Measurements from ENCODE around the gene ENPP4. TPM values are rescaled to one million over a fixed set of nuclear protein-coding genes. Genes with fewer than 3 reads are reported as not detected.
"Not testable (repeated sequence)": the region's sequence is repeated elsewhere in the genome, so short reads cannot be mapped to it uniquely, and the experiment has no call there.

ENPP4 gene, protein sequence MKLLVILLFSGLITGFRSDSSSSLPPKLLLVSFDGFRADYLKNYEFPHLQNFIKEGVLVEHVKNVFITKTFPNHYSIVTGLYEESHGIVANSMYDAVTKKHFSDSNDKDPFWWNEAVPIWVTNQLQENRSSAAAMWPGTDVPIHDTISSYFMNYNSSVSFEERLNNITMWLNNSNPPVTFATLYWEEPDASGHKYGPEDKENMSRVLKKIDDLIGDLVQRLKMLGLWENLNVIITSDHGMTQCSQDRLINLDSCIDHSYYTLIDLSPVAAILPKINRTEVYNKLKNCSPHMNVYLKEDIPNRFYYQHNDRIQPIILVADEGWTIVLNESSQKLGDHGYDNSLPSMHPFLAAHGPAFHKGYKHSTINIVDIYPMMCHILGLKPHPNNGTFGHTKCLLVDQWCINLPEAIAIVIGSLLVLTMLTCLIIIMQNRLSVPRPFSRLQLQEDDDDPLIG
- total RNA-seq: 3.3 and 3.6 TPM in 2 replicates
- long read RNA-seq, full-length matches to known transcripts: 3 of 5 reads
- long read RNA-seq, partial matches to known transcripts: 0 of 5 reads
- long read RNA-seq, other reads (novel, unspliced or antisense): 2 of 5 reads

DNA sequence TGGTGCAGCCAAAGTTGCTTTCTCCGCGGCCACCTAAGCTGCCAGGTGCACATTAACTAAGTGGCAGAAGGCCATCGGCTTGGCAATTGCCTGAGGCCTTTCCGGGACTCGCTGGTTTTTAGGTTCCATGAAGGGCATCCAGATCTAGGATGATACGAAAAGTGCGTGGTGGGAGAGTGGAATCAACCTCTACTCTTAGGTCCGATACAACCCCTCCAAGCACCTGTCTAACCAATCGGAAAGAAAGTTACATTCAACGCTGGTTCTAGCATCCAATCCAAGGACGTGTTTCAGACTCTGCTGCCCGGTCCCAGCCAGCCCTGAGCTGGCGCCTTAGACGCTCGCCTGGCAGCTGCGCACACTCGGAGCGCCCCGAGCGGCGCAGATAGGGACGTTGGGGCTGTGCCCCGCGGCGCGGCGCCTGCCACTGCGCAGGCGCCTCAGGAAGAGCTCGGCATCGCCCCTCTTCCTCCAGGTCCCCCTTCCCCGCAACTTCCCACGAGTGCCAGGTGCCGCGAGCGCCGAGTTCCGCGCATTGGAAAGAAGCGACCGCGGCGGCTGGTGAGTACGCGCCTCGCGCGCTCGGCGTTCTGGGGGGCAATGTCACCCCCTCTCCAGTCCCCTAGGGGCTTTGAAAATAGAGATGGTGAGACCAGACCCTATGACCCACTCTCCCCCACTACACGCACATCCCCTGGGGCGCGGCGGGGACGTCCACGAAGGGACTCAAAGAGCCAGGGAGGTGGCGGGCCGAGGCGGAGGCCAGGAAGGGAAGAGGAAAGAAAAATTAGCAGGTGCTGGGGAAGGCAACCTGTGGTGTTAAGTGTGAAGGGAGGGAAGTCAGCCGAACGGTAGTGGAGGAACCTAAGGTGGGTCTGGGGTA is at the start of gene ENPP4:
Gene ENPP4 (plus strand): TSS at position 361 of the 883 bp plus-strand sequence. CDS start 9,595 bp downstream, outside the sequence.
- peaks cover 10% of the 10 kb centered on the region for H3K4me1 Mint-ChIP-seq
- peaks cover 38% of the 10 kb centered on the region for H3K27me3 Mint-ChIP-seq (ENCODE audit: low read depth)
- peak; percentile 90 for DNase-seq (ENCODE audit: low read depth, low spot score)
- TF ChIP-seq, protein P1, sequence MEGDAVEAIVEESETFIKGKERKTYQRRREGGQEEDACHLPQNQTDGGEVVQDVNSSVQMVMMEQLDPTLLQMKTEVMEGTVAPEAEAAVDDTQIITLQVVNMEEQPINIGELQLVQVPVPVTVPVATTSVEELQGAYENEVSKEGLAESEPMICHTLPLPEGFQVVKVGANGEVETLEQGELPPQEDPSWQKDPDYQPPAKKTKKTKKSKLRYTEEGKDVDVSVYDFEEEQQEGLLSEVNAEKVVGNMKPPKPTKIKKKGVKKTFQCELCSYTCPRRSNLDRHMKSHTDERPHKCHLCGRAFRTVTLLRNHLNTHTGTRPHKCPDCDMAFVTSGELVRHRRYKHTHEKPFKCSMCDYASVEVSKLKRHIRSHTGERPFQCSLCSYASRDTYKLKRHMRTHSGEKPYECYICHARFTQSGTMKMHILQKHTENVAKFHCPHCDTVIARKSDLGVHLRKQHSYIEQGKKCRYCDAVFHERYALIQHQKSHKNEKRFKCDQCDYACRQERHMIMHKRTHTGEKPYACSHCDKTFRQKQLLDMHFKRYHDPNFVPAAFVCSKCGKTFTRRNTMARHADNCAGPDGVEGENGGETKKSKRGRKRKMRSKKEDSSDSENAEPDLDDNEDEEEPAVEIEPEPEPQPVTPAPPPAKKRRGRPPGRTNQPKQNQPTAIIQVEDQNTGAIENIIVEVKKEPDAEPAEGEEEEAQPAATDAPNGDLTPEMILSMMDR (conservative IDR thresholded peaks at IDR 0.05): peak; percentile 16
- H3K27ac Mint-ChIP-seq (ENCODE audit: unreplicated experiment): no peak within 1 kb of the TSS
- peaks cover 3% of the 10 kb centered on the region for H3K9me3 Mint-ChIP-seq
- H3K4me3 Mint-ChIP-seq: peak within 1 kb of the TSS; percentile 90
- H3K36me3 Mint-ChIP-seq (ENCODE audit: low read depth): no peaks in the 10 kb centered on the region

DNA sequence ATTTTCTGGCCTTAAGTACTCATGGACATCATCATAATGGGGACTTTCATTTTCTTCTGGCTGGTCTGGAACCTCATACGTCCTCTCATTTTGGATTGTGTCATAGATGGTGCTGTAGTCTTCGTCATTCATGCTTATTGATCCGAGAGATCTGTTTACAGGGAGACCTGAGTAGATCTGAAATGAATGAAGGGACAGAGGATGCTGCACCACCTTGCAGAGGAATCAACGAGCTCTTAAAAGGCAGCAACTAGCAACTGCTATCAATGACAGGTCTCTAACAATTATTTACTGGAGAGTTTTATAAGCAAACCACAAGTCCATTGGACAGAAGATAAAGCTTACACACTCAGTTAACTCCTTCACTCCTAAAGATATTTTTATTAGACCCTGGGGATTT is 49.7 kb upstream of the ENPP4 start:
- no peaks in the 10 kb centered on the region for H3K9me3 Mint-ChIP-seq
- no peak overlapping the region for H3K27ac Mint-ChIP-seq (ENCODE audit: unreplicated experiment)
- no peak for DNase-seq (ENCODE audit: low read depth, low spot score)
- TF ChIP-seq, protein P1 (conservative IDR thresholded peaks at IDR 0.05): no peak
- no peak overlapping the region for H3K4me3 Mint-ChIP-seq
- no peaks in the 10 kb centered on the region for H3K36me3 Mint-ChIP-seq (ENCODE audit: low read depth)
- H3K27me3 Mint-ChIP-seq (ENCODE audit: low read depth): no peaks in the 10 kb centered on the region
- H3K4me1 Mint-ChIP-seq: no peaks in the 10 kb centered on the region

DNA sequence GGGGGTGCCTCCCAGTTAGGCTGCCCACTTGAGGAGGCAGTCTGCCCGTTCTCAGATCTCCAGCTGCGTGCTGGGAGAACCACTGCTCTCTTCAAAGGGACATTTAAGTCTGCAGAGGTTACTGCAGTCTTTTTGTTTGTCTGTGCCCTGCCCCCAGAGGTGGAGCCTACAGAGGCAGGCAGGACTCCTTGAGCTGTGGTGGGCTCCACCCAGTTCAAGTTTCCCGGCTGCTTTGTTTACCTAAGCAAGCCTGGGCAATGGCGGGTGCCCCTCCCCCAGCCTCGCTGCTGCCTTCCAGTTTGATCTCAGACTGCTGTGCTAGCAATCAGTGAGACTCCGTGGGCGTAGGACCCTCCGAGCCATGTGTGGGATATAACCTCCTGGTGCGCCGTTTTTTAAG is 44.1 kb upstream of the ENPP4 start:
- H3K4me1 Mint-ChIP-seq; H3K27ac Mint-ChIP-seq (ENCODE audit: unreplicated experiment): not testable (repeated sequence)

DNA sequence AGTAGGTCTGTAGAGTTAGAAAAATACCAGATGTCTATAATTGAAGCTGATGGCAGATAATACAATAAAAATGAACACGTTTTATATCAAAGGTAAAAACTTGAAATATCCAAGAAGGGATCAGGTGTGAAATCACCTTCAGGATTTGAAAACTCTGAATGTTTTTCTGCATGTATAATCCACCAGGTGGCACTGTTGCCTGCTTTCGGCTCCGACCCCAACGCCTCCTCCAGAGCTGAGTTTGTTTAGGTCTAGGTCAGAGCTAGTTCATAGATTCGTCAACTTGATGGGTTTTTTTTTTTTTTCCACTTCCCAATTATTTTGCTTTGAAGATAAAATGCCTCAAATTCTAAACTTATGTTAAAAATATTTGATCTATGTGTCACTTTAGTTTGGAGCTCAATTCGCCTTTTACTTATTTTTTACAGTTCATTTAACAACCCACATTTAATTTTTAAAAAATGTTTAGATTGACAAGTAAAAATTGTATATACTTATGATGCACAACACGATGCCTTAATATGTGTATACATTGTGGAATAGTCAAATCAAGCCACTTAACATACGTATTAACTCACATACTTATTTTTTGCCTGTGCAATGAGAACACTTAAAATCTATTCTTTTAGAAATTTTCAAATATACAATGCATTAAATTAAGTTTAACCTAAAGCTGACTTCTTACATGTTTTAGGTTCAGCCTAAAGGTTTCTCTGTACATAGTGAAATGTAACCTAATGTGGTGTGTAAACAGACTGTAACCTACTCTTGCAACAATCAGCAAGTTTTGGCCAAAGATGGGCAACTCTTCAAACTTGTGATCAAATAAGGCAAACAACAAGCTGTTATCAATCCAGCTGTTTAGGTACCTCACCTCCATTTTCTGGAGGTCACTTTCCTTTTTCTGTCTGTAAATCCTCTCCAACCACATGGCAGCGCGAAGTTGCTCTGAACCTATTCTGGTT is 39.4 kb upstream of the ENPP4 start:
- Mint-ChIP-seq H3K36me3 (ENCODE audit: low read depth) (peaks cover 2% of the 10 kb centered on the region), H3K27ac (ENCODE audit: unreplicated experiment) (no peak overlapping the region), H3K27me3 (ENCODE audit: low read depth) (peaks cover 27% of the 10 kb centered on the region), H3K4me1 (no peaks in the 10 kb centered on the region), H3K9me3 (peaks cover 7% of the 10 kb centered on the region), H3K4me3 (no peak overlapping the region)
- TF ChIP-seq, protein P1 (conservative IDR thresholded peaks at IDR 0.05): peak; percentile 93
- DNase-seq (ENCODE audit: low read depth, low spot score): peak; percentile 36

More for the DNA sequence above, 44.1 kb upstream of the ENPP4 start:
- peaks cover 23% of the 10 kb centered on the region for H3K27me3 Mint-ChIP-seq (ENCODE audit: low read depth)
- not testable (repeated sequence) for H3K9me3 Mint-ChIP-seq; H3K36me3 Mint-ChIP-seq (ENCODE audit: low read depth); H3K4me3 Mint-ChIP-seq; DNase-seq (ENCODE audit: low read depth, low spot score)

DNA sequence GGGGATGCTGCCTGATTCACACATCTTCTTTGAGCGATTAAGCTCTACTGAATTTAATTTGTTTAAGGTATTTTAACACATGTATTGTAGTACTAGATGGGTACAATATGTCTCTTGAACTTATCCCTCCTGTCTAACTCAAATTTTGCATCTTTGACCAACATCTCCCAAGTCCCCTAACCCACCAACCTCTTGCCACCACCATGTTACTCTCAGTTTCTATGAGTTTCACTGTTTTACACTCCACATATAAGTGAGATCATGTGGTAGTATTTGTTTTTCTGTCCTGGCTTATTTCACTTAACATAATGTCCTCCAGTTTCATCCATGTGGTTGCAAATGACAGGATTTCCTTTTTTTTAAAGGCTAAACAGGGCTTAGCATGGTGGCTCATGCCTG is 38.7 kb upstream of the ENPP4 start:
- DNase-seq (ENCODE audit: low read depth, low spot score): no peak
- Mint-ChIP-seq H3K27me3 (ENCODE audit: low read depth) (peaks cover 27% of the 10 kb centered on the region), H3K27ac (ENCODE audit: unreplicated experiment) (no peak overlapping the region), H3K4me3 (no peak overlapping the region), H3K36me3 (ENCODE audit: low read depth) (peaks cover 2% of the 10 kb centered on the region), H3K4me1 (no peaks in the 10 kb centered on the region), H3K9me3 (peaks cover 12% of the 10 kb centered on the region)
- TF ChIP-seq, protein P1 (conservative IDR thresholded peaks at IDR 0.05): no peak

Measured in neural crest cell (in vitro differentiated cells).